SIG-M5 treated with dmso at 0.1 percent for 504 hours (cell line): ENCODE data around the gene FGB.

ENCODE experiments used
- DNase-seq: peaks from one replicate; lab custom pipeline; 2025; ENCODE audit not compliant: unreplicated experiment; lab: John Stamatoyannopoulos, UW

The FGB gene

GRCh38 chr4:154565704-154566103, 2.9 kb downstream of the FGB start:
- no peak for DNase-seq

DNA sequence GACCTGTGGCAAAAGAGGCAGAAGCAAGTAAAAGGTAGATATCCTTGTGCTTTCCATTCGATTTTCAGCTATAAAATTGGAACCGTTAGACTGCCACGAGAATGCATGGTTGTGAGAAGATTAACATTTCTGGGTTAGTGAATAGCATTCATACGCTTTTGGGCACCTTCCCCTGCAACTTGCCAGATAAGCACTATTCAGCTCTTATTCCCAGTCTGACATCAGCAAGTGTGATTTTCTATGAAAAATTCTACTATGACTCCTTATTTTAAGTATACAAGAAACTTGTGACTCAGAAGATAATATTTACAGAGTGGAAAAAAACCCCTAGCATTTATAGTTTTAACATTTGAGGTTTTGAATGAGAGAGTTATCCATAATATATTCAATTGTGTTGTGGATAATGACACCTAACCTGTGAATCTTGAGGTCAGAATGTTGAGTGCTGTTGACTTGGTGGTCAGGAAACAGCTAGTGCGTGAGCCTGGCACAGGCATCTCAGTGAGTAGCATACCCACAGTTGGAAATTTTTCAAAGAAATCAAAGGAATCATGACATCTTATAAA, 3.9 kb downstream of the FGB start:
- DNase-seq: no peak

- DNase-seq: no peak
Observed at GRCh38 chr4:154569028-154569427, 6.2 kb downstream of the FGB start.

- DNase-seq: no peak
Observed at GRCh38 chr4:154569584-154569983, 6.8 kb downstream of the FGB start.

- no peak for DNase-seq
Observed at GRCh38 chr4:154573190-154573870, 10.5 kb downstream of the FGB start.

DNA sequence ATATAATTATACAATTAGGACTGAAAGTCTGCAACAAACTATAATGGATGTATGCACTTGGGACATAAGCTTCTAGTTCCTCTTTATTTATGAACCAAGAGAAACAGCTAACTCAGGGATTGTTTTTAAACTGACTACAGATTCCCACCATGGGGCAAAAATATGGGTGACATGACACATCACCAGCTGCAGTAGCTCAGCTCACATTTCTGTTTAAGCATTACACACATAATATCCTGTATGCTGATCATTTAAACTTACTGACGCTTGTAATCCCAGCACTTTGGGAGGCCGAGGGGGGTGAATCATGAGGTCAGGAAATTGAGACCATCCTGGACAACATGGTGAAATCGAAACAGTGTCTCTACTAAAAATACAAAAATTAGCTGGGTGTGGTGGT, 11.5 kb downstream of the FGB start:
- DNase-seq: no peak

DNA sequence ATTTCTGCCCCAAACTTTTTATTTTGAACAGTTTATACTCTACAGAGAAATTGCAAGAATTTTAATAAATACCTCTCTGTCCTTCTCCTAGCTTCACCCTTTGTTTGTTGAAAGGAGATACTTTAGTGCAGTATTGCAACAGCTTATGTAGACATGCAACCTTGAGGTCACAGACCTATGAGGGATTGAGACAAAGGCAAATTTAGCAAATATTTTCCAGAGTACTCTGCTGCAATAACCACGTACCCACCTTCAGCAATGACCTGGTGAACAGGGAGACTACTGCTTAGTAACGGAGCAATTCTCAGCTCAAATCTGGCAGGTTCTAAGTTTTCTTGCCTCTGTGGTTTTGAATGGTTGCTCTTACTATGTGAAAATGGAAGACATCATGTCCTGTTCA, 14.5 kb downstream of the FGB start:
- no peak for DNase-seq

- no peak for DNase-seq
Observed at GRCh38 chr4:154578919-154579318, 16.1 kb downstream of the FGB start.

GRCh38 chr4:154579927-154580326, 17.1 kb downstream of the FGB start:
- no peak for DNase-seq

DNA sequence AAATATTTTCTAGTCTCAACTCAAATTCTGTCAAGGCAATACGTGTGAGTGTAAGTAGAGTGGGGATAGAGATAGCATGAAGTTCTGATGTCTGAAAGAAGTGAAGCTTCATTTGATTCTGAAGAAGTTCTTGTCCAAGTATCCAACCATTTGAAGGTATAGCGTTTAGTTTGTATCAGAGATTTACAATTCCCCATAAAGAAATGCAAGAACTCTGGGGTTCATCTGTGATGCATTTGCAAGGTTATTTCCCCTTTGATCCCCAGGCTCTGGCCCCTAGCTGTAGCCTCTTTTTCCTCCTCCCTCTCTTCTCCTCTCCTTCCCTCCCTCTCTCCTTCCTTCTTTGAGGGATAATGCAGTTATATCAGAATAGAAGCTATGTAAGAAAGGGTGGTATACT, 19.9 kb downstream of the FGB start:
- no peak for DNase-seq

DNA sequence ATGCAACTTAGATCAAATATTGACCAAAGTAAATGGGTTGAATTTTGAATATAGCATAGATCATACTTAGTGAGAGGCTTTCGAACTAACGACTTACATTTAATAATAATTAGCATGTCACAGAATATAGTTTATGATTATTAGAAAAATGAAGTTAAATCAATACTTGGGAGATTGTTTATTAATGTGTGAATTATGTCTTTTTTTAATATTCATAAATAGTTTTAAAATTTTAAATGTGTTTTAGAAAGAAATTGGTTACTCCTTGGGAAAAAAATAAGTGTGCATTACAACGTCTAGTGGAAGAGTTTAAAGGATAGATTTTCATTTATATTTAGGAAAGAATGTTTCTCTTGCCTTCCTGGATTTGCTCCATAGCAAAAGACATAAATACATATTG, 20.4 kb downstream of the FGB start:
- DNase-seq: no peak

DNA sequence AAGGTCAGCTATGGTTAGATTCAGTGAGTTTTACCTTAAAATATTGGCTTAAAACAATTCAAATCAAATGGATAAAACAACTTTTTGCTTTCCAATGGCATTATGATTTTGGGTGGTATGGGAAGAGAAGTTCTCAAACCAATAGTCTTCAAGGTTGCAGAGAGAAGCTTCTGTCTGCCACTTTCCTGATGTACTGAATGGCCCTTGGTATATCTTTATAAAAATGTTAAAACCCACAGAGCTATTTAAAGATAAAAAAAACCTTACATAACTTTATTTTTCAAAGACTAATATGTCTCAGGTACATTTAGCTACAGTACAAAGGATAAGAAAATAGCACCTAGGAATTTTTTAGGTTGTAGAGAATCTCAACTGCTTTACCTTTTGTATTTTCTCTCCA, 20.9 kb downstream of the FGB start:
- no peak for DNase-seq

DNA sequence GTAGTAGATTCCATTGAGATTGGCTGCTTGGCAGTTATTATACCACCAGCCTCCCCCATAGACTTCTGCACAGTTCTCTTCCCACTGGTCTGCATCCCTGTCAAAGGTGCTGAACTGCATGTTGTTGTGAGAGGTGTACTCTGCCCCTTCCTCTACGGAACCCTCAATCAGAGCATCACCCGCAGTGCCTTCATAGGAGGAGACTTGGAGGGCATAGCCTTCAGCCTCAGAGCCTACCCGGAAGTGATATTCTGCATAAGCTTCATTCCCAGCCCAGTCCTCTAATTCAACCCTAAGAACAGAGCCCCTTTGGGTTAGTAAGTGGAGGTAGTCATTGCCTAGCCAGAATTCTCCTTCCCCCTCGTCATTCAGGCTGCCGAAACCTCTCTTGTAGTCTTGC, 21.4 kb downstream of the FGB start:
- DNase-seq: no peak

GRCh38 chr4:154585369-154586018, 22.7 kb downstream of the FGB start:
- no peak for DNase-seq

DNA sequence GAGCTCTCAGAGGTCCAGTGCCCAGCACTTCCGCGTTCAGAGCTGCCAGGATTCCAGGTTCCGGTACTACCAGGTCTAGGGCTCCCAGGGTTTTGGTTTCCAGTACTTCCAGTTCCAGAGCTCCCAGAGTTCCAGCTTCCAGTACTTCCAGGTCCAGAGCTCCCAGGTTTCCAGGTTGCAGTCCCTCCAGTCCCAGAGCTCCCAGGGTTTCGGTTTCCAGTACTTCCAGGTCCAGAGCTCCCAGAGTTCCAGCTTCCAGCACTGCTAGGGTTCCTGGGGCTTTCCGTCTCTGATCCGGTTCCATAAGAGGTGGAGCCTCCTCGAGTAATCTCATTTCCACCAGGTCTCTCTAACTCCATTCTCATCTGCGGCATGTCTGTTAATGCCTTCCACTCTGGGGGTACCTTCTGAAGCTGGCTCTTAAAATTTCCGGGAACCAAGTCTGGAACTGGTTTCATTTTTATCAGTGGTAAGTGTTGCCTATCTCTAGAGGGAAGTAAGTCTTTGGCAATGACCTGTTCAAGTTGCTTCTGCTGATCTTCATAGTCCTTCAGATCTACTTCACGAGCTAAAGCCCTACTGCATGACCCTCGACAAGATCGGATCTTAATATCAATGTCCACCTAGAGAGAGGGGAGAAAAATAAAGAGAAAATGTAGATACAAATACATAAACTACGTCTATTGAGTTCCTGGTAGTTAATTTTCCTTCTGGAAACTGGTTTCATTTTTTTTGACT, 23.7 kb downstream of the FGB start:
- no peak for DNase-seq

GRCh38 chr4:154588198-154588597, 25.4 kb downstream of the FGB start:
- no peak for DNase-seq

GRCh38 chr4:154589296-154590197, 26.7 kb downstream of the FGB start:
- DNase-seq: no peak

- DNase-seq: no peak
Observed at GRCh38 chr4:154590329-154591006, 27.7 kb downstream of the FGB start, which contains the start of gene FGA. FGA (minus strand) TSS chr4:154590742; CDS start chr4:154590687, 55 bp downstream.

- no peak for DNase-seq
Observed at GRCh38 chr4:154591890-154592289, 29.1 kb downstream of the FGB start.

GRCh38 chr4:154593868-154594267, 31.1 kb downstream of the FGB start:
- no peak for DNase-seq
